SK-N-SH treated with all-trans-retinoic acid at 6 μM for 48 hours (cell line): ENCODE data around the gene ARL6IP4.

Experiments
- PPARA ChIP-seq: fragments of 250-450 bp; sonication (Bioruptor Pico); IDR thresholded peaks from 2 replicates; pipeline ENCODE4 v1.5.0; 2020; ENCODE audit warnings: mild to moderate bottlenecking, borderline replicate concordance
- RARB ChIP-seq: fragments of 250-450 bp; sonication (Bioruptor Pico); IDR thresholded peaks from 2 replicates; pipeline ENCODE4 v1.8.0; 2021; ENCODE audit warnings: mild to moderate bottlenecking, moderate library complexity
- ZNF8 ChIP-seq: fragments of 450-650 bp; formaldehyde crosslinking; IDR thresholded peaks from 2 replicates; pipeline ENCODE4 v1.5.0; 2020; ENCODE audit warnings: mild to moderate bottlenecking, moderate library complexity
- TF ChIP-seq, protein P1 (sequence below): fragments of 250-450 bp; sonication (Bioruptor Pico); IDR thresholded peaks from 2 replicates; pipeline ENCODE4 v1.8.0; 2021; ENCODE audit warnings: low read depth, mild to moderate bottlenecking, moderate library complexity, borderline replicate concordance

- TF ChIP-seq PPARA (CRISPR knock-in tag), result no peak
- TF ChIP-seq, protein P1, sequence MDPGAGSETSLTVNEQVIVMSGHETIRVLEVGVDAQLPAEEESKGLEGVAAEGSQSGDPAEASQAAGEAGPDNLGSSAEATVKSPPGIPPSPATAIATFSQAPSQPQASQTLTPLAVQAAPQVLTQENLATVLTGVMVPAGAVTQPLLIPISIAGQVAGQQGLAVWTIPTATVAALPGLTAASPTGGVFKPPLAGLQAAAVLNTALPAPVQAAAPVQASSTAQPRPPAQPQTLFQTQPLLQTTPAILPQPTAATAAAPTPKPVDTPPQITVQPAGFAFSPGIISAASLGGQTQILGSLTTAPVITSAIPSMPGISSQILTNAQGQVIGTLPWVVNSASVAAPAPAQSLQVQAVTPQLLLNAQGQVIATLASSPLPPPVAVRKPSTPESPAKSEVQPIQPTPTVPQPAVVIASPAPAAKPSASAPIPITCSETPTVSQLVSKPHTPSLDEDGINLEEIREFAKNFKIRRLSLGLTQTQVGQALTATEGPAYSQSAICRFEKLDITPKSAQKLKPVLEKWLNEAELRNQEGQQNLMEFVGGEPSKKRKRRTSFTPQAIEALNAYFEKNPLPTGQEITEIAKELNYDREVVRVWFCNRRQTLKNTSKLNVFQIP (CRISPR knock-in tag), result no peak
- TF ChIP-seq RARB (CRISPR knock-in tag), result no peak
- no peak for TF ChIP-seq ZNF8
Measured at GRCh38 chr12:122992386-122992785, 11.9 kb downstream of the ARL6IP4 start.
